NCI-H1694 (cell line): ENCODE measurements around the gene ZDHHC14.

ENCODE experiments used
- DNase-seq: peaks from one replicate; lab custom pipeline; 2025; lab: John Stamatoyannopoulos, UW

The ZDHHC14 gene

GRCh38 chr6:157534134-157534871, 153.3 kb downstream of the ZDHHC14 start:
- no peak for DNase-seq

- DNase-seq, result no peak
Observed at GRCh38 chr6:157534977-157535339, 154.0 kb downstream of the ZDHHC14 start.

GRCh38 chr6:157535340-157536222, 154.6 kb downstream of the ZDHHC14 start:
- no peak for DNase-seq

- DNase-seq, result no peak
Observed at GRCh38 chr6:157536223-157536545, 155.2 kb downstream of the ZDHHC14 start.

GRCh38 chr6:157537556-157537955, 156.6 kb downstream of the ZDHHC14 start:
- no peak for DNase-seq

- DNase-seq, result no peak
Observed at GRCh38 chr6:157538168-157538567, 157.2 kb downstream of the ZDHHC14 start.

- DNase-seq, result no peak
Observed at GRCh38 chr6:157538698-157539097, 157.7 kb downstream of the ZDHHC14 start.

GRCh38 chr6:157539421-157539822, 158.4 kb downstream of the ZDHHC14 start:
- no peak for DNase-seq

GRCh38 chr6:157539900-157540752, 159.1 kb downstream of the ZDHHC14 start:
- DNase-seq, result no peak

GRCh38 chr6:157541618-157542413, 160.8 kb downstream of the ZDHHC14 start:
- no peak for DNase-seq

- no peak for DNase-seq
Observed at GRCh38 chr6:157542414-157543160, 161.6 kb downstream of the ZDHHC14 start.

GRCh38 chr6:157546321-157546720, 165.3 kb downstream of the ZDHHC14 start:
- no peak for DNase-seq

GRCh38 chr6:157547112-157547511, 166.1 kb downstream of the ZDHHC14 start:
- no peak for DNase-seq

GRCh38 chr6:157548635-157549467, 167.9 kb downstream of the ZDHHC14 start:
- DNase-seq, result no peak

GRCh38 chr6:157549468-157549745, 168.4 kb downstream of the ZDHHC14 start:
- DNase-seq, result no peak

- DNase-seq, result no peak
Observed at GRCh38 chr6:157550114-157550989, 169.4 kb downstream of the ZDHHC14 start.

- DNase-seq, result no peak
Observed at GRCh38 chr6:157551041-157551832, 170.2 kb downstream of the ZDHHC14 start.

GRCh38 chr6:157552081-157552747, 171.2 kb downstream of the ZDHHC14 start:
- DNase-seq, result no peak
